Epithelial cell of esophagus (primary cell): ENCODE measurements around the gene STIM1.

Experiments used
- DNase-seq: peaks from one replicate; pipeline ENCODE4 v3.0.0; 2010; ENCODE audit warnings: low read depth
- H3K4me3 ChIP-seq: 2 replicates; pipeline ENCODE4 v1.5.1; 2011; ENCODE audit warnings: mild to moderate bottlenecking, low read length, control low read depth
- TF ChIP-seq, protein P1 (sequence below): IDR thresholded peaks from 2 replicates; pipeline ENCODE4 v1.5.1; 2011; ENCODE audit warnings: low read depth, mild to moderate bottlenecking, low read length, control low read depth, inconsistent platforms; ENCODE audit not compliant: insufficient read depth; ENCODE audit errors: missing control alignments

The STIM1 gene

GRCh38 chr11:4086575-4087353 lies 231.3 kb downstream of the STIM1 start:
- TF ChIP-seq, protein P1, sequence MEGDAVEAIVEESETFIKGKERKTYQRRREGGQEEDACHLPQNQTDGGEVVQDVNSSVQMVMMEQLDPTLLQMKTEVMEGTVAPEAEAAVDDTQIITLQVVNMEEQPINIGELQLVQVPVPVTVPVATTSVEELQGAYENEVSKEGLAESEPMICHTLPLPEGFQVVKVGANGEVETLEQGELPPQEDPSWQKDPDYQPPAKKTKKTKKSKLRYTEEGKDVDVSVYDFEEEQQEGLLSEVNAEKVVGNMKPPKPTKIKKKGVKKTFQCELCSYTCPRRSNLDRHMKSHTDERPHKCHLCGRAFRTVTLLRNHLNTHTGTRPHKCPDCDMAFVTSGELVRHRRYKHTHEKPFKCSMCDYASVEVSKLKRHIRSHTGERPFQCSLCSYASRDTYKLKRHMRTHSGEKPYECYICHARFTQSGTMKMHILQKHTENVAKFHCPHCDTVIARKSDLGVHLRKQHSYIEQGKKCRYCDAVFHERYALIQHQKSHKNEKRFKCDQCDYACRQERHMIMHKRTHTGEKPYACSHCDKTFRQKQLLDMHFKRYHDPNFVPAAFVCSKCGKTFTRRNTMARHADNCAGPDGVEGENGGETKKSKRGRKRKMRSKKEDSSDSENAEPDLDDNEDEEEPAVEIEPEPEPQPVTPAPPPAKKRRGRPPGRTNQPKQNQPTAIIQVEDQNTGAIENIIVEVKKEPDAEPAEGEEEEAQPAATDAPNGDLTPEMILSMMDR, result no peak
- no peak for DNase-seq
- H3K4me3 ChIP-seq, result no peak overlapping the region

- DNase-seq, result no peak
- TF ChIP-seq, protein P1, result peak; percentile 11
- H3K4me3 ChIP-seq, result no peak overlapping the region
Observed at GRCh38 chr11:4087551-4087950, 232.1 kb downstream of the STIM1 start.

DNA sequence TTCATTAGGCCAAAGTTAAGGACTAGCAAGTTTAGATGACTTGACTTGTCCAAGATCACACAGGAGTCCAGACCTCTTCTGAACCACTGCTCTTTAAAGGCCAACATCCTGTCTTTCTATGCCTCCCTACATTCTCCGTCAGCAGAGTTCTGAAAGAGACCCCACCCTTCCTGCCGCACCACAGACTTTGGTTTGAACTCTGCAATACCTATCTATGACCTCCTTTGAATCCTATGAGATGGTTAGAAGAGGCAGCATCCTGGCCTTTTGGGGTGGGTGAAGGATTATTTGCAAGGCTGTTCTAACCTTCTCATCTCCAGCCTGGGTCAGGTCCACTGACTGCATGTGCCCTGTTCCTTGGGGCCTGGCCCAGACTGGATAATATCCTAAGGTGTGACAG lies 234.8 kb downstream of the STIM1 start:
- no peak overlapping the region for H3K4me3 ChIP-seq
- TF ChIP-seq, protein P1, result no peak
- DNase-seq, result no peak

DNA sequence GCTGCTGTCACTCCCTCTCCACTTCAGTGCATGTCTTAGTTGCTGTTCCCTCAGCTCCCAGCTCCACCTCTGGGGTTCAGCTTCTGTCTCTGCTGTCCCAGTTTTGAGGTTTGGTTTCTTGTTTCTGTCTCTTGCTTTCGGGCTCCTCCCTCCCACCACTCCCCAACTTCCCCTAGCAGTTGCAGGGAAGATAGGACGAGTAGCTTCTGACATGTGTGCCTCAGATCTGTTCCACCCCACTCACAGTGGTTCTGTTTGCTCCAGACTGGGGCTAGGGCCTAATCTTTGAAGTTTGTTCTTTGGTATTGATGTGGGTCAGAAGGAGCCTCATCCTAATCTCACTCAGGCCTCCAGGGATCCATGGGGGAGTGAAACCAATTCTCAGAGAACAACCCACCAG lies 236.6 kb downstream of the STIM1 start:
- TF ChIP-seq, protein P1, result no peak
- no peak overlapping the region for H3K4me3 ChIP-seq
- DNase-seq, result no peak

- no peak for DNase-seq
- H3K4me3 ChIP-seq, result peak overlapping the region; percentile 95
- TF ChIP-seq, protein P1, result no peak
Observed at GRCh38 chr11:4093519-4094347, 238.3 kb downstream of the STIM1 start.

DNA sequence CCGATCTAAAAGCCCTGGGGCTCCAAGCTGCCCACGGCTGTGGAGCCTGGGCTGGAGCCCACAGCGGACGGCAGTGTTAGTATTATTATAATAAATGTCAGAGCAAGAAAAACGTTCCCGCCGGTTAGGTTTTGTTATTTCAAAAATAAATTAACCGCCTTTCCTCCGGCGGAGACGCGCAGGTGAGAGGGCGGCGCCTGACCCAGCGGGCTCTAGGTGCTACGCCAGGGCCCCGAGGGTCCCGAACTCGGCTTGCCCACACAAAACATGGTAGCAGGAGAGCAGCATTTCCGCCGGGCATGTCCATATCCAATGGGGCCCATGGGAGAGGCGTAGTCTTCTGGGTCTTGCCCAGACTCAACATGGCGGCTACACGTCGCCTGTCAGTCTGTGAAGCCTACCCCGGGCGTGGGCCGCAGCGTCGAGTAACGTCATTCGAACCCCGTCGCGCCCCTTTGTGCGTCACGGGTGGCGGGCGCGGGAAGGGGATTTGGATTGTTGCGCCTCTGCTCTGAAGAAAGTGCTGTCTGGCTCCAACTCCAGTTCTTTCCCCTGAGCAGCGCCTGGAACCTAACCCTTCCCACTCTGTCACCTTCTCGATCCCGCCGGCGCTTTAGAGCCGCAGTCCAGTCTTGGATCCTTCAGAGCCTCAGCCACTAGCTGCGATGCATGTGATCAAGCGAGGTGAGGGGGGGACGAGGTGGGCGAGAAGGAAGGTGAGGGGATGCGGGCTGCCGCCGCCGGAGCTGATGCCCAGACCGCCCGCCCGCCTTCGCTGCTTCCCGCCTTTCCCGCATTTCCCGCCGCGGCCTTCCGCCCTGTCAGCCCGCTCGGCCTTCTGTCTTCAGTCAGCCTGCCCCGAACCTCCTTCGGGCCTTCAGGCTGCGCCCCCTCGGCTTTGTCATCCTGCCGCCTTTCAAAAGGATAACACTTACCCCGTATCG lies 239.2 kb downstream of the STIM1 start, which contains the start of gene RRM1:
Gene RRM1 (plus strand): TSS at position 452 of the 944 bp plus-strand sequence. CDS start 214 bp downstream, at position 666.
- DNase-seq, result peak; percentile 95
- peak within 1 kb of the TSS; percentile 95 for H3K4me3 ChIP-seq
- TF ChIP-seq, protein P1, result no peak
